ENCODE results near the gene TMEM9B. TPM values are rescaled to one million over a fixed set of nuclear protein-coding genes. Genes with fewer than 3 reads are reported as not detected.

Gene TMEM9B
- total RNA-seq, 1 experiment from 2014 or later, result 13.6 TPM

DNA sequence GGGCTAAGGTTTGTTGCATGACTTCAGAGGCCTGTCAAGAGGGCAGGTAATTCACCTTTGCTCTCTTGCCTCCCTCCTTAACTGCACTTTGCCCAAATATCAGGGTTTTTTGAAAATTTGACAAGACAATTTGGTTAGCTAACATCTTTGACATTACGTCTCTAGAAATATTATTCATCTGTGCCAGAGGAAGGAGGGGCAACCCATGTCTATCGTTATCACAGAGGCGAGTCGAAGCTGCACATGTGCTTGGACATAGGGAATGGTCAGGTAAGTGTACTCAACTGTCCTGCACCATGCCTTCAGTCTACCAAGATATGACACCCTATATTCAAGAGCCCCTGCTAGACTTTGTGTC lies 49.6 kb downstream of the TMEM9B start:
- WGBS (ENCODE audit: extremely low coverage, insufficient read length, low lambda C conversion rate), result no CpG with 5 or more reads among the region's 4 CpGs
- no peak overlapping the region for H3K27ac Mint-ChIP-seq
- no peak overlapping the region for H4K5ac ChIP-seq (ENCODE audit: insufficient read length, low read depth, low read length)

More for the DNA sequence above, 49.6 kb downstream of the TMEM9B start:
- Histone ChIP-seq H3K4ac (ENCODE audit: low read depth, low read length) (no peak overlapping the region), H3T11ph (ENCODE audit: low read length) (no peak overlapping the region), H3K27me3 (ENCODE audit: insufficient read depth, low read length) (no peaks in the 10 kb centered on the region; the same call in 1 of the 2 replicates), H3K23me2 (ENCODE audit: insufficient read length, low read depth, low read length, poor library complexity, severe bottlenecking) (peaks cover 6% of the 10 kb centered on the region), H3K79me2 (ENCODE audit: insufficient read depth, low read length) (no peaks in the 10 kb centered on the region; the same call in 1 of the 2 replicates), H4K8ac (replicated peaks; ENCODE audit: insufficient read length, low read depth, low read length) (no peak overlapping the region), H3K14ac (ENCODE audit: insufficient read depth, low read length) (no peak overlapping the region), H3K27ac (ENCODE audit: insufficient read length, low read depth, low read length) (no peak overlapping the region), H4K91ac (ENCODE audit: insufficient read length, low read depth, low read length) (no peak overlapping the region), H2BK120ac (ENCODE audit: low read depth, low read length, poor library complexity, severe bottlenecking) (no peak overlapping the region), H2BK20ac (ENCODE audit: low read depth, low read length, poor library complexity, severe bottlenecking) (no peak overlapping the region), H4K20me1 (ENCODE audit: control insufficient read depth, insufficient read depth, insufficient read length) (no peaks in the 10 kb centered on the region), H3K18ac (ENCODE audit: insufficient read length, low read depth, low read length) (no peak overlapping the region), H3K23ac (ENCODE audit: insufficient read length, low read depth, low read length) (no peak overlapping the region), H3K79me1 (ENCODE audit: insufficient read depth, low read depth, low read length, poor library complexity, severe bottlenecking) (no peaks in the 10 kb centered on the region), H2AFZ (ENCODE audit: low read length) (no peak overlapping the region), H3K56ac (ENCODE audit: insufficient read length, low read depth, low read length) (no peak overlapping the region), H3K4me2 (ENCODE audit: insufficient read depth, insufficient read length, low read length) (no peak overlapping the region), H2BK5ac (ENCODE audit: insufficient read length, low read length) (no peak overlapping the region), H2BK15ac (ENCODE audit: low read depth, low read length) (no peak overlapping the region), H2AK5ac (ENCODE audit: insufficient read length, low read length) (no peak overlapping the region), H3K9me3 (ENCODE audit: control insufficient read depth, low read depth, low read length) (no peaks in the 10 kb centered on the region), H3K9ac (ENCODE audit: extremely low read depth, insufficient read length, low read length) (no peak overlapping the region), H3K4me1 (ENCODE audit: insufficient read depth, low read length) (peaks cover 6% of the 10 kb centered on the region; the same call in 1 of the 2 replicates), H2BK12ac (ENCODE audit: insufficient read length, low read depth, low read length) (no peak overlapping the region)
- Mint-ChIP-seq H3K9me3 (no peaks in the 10 kb centered on the region), H3K4me3 (peak overlapping the region in 1 of 2 experiments; percentile 41; a peak in 1 of 5 replicates), H3K4me1 (peaks cover 29% of the 10 kb centered on the region in 2 experiments), H3K36me3 (ENCODE audit: insufficient read depth in 1 of 3, low read depth in 3 of 3) (peaks cover 22 to 48% (median 45%) of the 10 kb centered on the region in 3 experiments), H3K27me3 (ENCODE audit: low read depth) (peaks cover 6% of the 10 kb centered on the region)
- no peak for TF ChIP-seq CTCF (conservative IDR thresholded peaks at IDR 0.05)
- DNase-seq, result no peak

Measured in H9 (cell line).